HEK293T (cell line): ENCODE results near the gene SMCP.

Source experiments
- ARNT ChIP-seq: fragments of 450-650 bp; IDR thresholded peaks from 2 replicates; pipeline ENCODE4 v1.6.1; 2017; ENCODE audit warnings: mild to moderate bottlenecking
- BHLHE40 ChIP-seq: fragments of 450-650 bp; IDR thresholded peaks from 2 replicates; pipeline ENCODE4 v1.6.1; 2016; ENCODE audit warnings: mild to moderate bottlenecking, moderate library complexity, borderline replicate concordance
- CTBP1 ChIP-seq: fragments of 450-650 bp; IDR thresholded peaks from 2 replicates; pipeline ENCODE4 v1.6.1; 2016; ENCODE audit warnings: borderline replicate concordance
- FOXK2 ChIP-seq: fragments of 450-650 bp; IDR thresholded peaks from 2 replicates; pipeline ENCODE4 v1.6.1; 2016; ENCODE audit warnings: mild to moderate bottlenecking
- HDGF ChIP-seq: fragments of 450-650 bp; IDR thresholded peaks from 2 replicates; pipeline ENCODE4 v1.6.1; 2017; ENCODE audit warnings: antibody characterized with exemption, borderline replicate concordance
- NFRKB ChIP-seq: fragments of 450-650 bp; IDR thresholded peaks from 2 replicates; pipeline ENCODE4 v1.6.1; 2016; ENCODE audit warnings: mild to moderate bottlenecking, moderate library complexity
- SP1 ChIP-seq: fragments of 450-650 bp; IDR thresholded peaks from 2 replicates; pipeline ENCODE4 v1.6.1; 2017
- SUZ12 ChIP-seq: fragments of 450-650 bp; IDR thresholded peaks from 2 replicates; pipeline ENCODE4 v1.6.1; 2016; ENCODE audit warnings: mild to moderate bottlenecking
- TARDBP ChIP-seq: fragments of 450-650 bp; IDR thresholded peaks from 2 replicates; pipeline ENCODE4 v1.6.1; 2016
- ZNF384 ChIP-seq: fragments of 450-650 bp; IDR thresholded peaks from 2 replicates; pipeline ENCODE4 v1.6.1; 2016

GRCh38 chr1:152879559-152880198 is 1.6 kb downstream of the SMCP start:
- TF ChIP-seq BHLHE40: no peak
- no peak for TF ChIP-seq FOXK2
- no peak for TF ChIP-seq ZNF384
- no peak for TF ChIP-seq SP1
- TF ChIP-seq SUZ12: no peak
- no peak for TF ChIP-seq ARNT
- TF ChIP-seq TARDBP: no peak
- TF ChIP-seq CTBP1: no peak
- TF ChIP-seq HDGF: no peak
- no peak for TF ChIP-seq NFRKB
